H1 (cell line): ENCODE data around the gene SLC66A1. TPM values are rescaled to one million over a fixed set of nuclear protein-coding genes. Genes with fewer than 3 reads are reported as not detected.
A peak's percentile ranks its signal among the peaks of the same experiment; 100 is the strongest.
"Not testable (repeated sequence)": the region's sequence is repeated elsewhere in the genome, so short reads cannot be mapped to it uniquely, and the experiment has no call there.

ENCODE experiments used
- CTCF ChIA-PET: fragments of 300-600 bp; sonication (Branson Sonifier 250); formaldehyde crosslinking; loops from one replicate; lab custom pipeline; 2021; ENCODE audit not compliant: partially characterized antibody; lab: Charles Lee
- POLR2A ChIA-PET: fragments of 300-600 bp; sonication (Branson Sonifier 250); formaldehyde crosslinking; loops from one replicate; lab custom pipeline; 2021; ENCODE audit warnings: inconsistent platforms; ENCODE audit not compliant: partially characterized antibody; lab: Charles Lee
- DNase-seq, 2 experiments: peaks; one replicate each; pipeline versions ENCODE4 v3.0.0 to v3.0.0-alpha.2; 2010 to 2022; ENCODE audit warnings: low spot score in 2 of 2, low read depth in 1 of 2, mixed read lengths in 1 of 2
- FAIRE-seq: peaks from 2 replicates; lab custom pipeline; 2011; peaks lifted over from hg19 to GRCh38; lab: Jason Lieb, UNC
- H2AFZ ChIP-seq: 2 replicates; pipeline ENCODE4 v1.8.1; 2012; ENCODE audit warnings: low read length, inconsistent platforms
- H2AK5ac ChIP-seq: 2 replicates; pipeline ENCODE4 v1.6.1; 2013; ENCODE audit warnings: low read depth, low read length
- H2BK120ac ChIP-seq: replicated peaks from 2 replicates; pipeline ENCODE3; 2013; ENCODE audit warnings: low read depth, low read length, inconsistent platforms
- H2BK12ac ChIP-seq: 2 replicates; pipeline ENCODE4 v1.6.1; 2013; ENCODE audit warnings: low read depth, low read length
- H2BK15ac ChIP-seq: 2 replicates; pipeline ENCODE4 v1.6.1; 2013; ENCODE audit warnings: low read length
- H2BK20ac ChIP-seq: 2 replicates; pipeline ENCODE4 v1.6.1; 2013; ENCODE audit warnings: low read length
- H2BK5ac ChIP-seq: 2 replicates; pipeline ENCODE4 v1.6.1; 2013; ENCODE audit warnings: low read depth, low read length
- H3K14ac ChIP-seq: 2 replicates; pipeline ENCODE4 v1.6.1; 2013; ENCODE audit warnings: inconsistent platforms; ENCODE audit not compliant: insufficient read length
- H3K18ac ChIP-seq: 2 replicates; pipeline ENCODE4 v1.6.1; 2013; ENCODE audit warnings: low read length; ENCODE audit errors: extremely low read depth
- H3K23ac ChIP-seq: 2 replicates; pipeline ENCODE4 v1.6.1; 2013; ENCODE audit warnings: inconsistent platforms; ENCODE audit not compliant: insufficient read length
- H3K23me2 ChIP-seq: 2 replicates; pipeline ENCODE4 v1.6.1; 2013; ENCODE audit warnings: low read depth, low read length
- H3K27ac ChIP-seq: 2 replicates; pipeline ENCODE4 v1.6.1; 2011; ENCODE audit warnings: low read depth, low read length, inconsistent platforms
- H3K27me3 ChIP-seq, 4 experiments: replicated peaks in 1 of 4; 1 replicate in 1 of 4; 2 replicates in 3 of 4; pipeline versions ENCODE4 v1.6.1 to v1.8.1; 2011 to 2013; ENCODE audit warnings: low read length in 3 of 4, mild to moderate bottlenecking in 3 of 4, inconsistent platforms in 2 of 4, mixed read lengths in 2 of 4, moderate library complexity in 1 of 4; ENCODE audit not compliant: control insufficient read depth in 3 of 4, insufficient read depth in 3 of 4; ENCODE audit errors: extremely low read depth in 1 of 4
- H3K36me3 ChIP-seq, 4 experiments: 2 replicates each; pipeline versions ENCODE4 v1.6.1 to v1.8.1; 2011 to 2013; ENCODE audit warnings: mild to moderate bottlenecking in 4 of 4, low read length in 3 of 4, moderate library complexity in 2 of 4, control low read depth in 1 of 4, inconsistent platforms in 1 of 4; ENCODE audit not compliant: insufficient read depth in 4 of 4, control insufficient read depth in 2 of 4
- H3K4ac ChIP-seq: replicated peaks from 2 replicates; pipeline ENCODE3; 2013; ENCODE audit warnings: low read length, low read depth, mixed read lengths, inconsistent platforms; ENCODE audit not compliant: insufficient read length
- H3K4me1 ChIP-seq, 4 experiments: replicated peaks in 1 of 4; 1 replicate in 1 of 4; 2 replicates in 3 of 4; pipeline versions ENCODE4 v1.6.1 to v1.8.1; 2011 to 2013; ENCODE audit warnings: low read length in 3 of 4, inconsistent platforms in 2 of 4, mixed read lengths in 1 of 4; ENCODE audit not compliant: insufficient read depth in 4 of 4, control insufficient read depth in 3 of 4
- H3K4me2 ChIP-seq, 2 experiments: 2 replicates each; pipeline versions ENCODE4 v1.6.1 to v1.8.1; 2011 to 2013; ENCODE audit warnings: low read depth in 2 of 2, low read length in 2 of 2, control low read depth in 1 of 2, inconsistent platforms in 1 of 2, mild to moderate bottlenecking in 1 of 2; ENCODE audit not compliant: insufficient read depth in 1 of 2
- H3K4me3 ChIP-seq, 4 experiments: fragments of 200-600, 300-600 bp in 1 of 4; sonication (generic), shearing (Covaris generic), sonication (Bioruptor Twin) in 1 of 4; 2 replicates each; pipeline versions ENCODE4 v1.5.1 to v1.8.1; 2011 to 2016; ENCODE audit warnings: low read length in 4 of 4, low read depth in 3 of 4, control low read depth in 2 of 4, inconsistent platforms in 2 of 4, mild to moderate bottlenecking in 2 of 4, mixed read lengths in 1 of 4, moderate library complexity in 1 of 4; ENCODE audit not compliant: insufficient read depth in 2 of 4; ENCODE audit errors: extremely low read depth in 1 of 4
- H3K56ac ChIP-seq: replicated peaks from 2 replicates; pipeline ENCODE3; 2013; ENCODE audit warnings: low read depth, mild to moderate bottlenecking, mixed read lengths, low read length, inconsistent platforms; ENCODE audit not compliant: insufficient read length
- H3K79me1 ChIP-seq: 2 replicates; pipeline ENCODE4 v1.6.1; 2013; ENCODE audit warnings: low read depth, low read length, control low read depth
- H3K79me2 ChIP-seq, 2 experiments: 2 replicates each; pipeline versions ENCODE4 v1.6.1 to v1.8.1; 2012 to 2013; ENCODE audit warnings: low read length in 2 of 2, mild to moderate bottlenecking in 2 of 2, inconsistent platforms in 1 of 2; ENCODE audit not compliant: insufficient read depth in 2 of 2, control insufficient read depth in 1 of 2
- H3K9ac ChIP-seq, 4 experiments: replicated peaks in 1 of 4; 1 replicate in 1 of 4; 2 replicates in 3 of 4; pipeline versions ENCODE4 v1.6.1 to v1.8.1; 2011 to 2013; ENCODE audit warnings: low read depth in 3 of 4, low read length in 3 of 4, control low read depth in 2 of 4, mild to moderate bottlenecking in 2 of 4, moderate library complexity in 2 of 4, inconsistent platforms in 1 of 4; ENCODE audit errors: extremely low read depth in 1 of 4
- H3K9me3 ChIP-seq, 2 experiments: 2 replicates each; pipeline versions ENCODE4 v1.6.1 to v1.8.1; 2012 to 2013; ENCODE audit warnings: mild to moderate bottlenecking in 2 of 2, moderate library complexity in 2 of 2, control low read depth in 1 of 2, inconsistent platforms in 1 of 2, low read depth in 1 of 2, low read length in 1 of 2, mixed read lengths in 1 of 2; ENCODE audit not compliant: insufficient read depth in 2 of 2
- H4K20me1 ChIP-seq, 2 experiments: replicated peaks in 1 of 2; 2 replicates each; pipeline versions ENCODE3 to v1.8.1; 2011 to 2013; ENCODE audit warnings: inconsistent platforms in 2 of 2, low read length in 2 of 2, mild to moderate bottlenecking in 1 of 2; ENCODE audit not compliant: insufficient read depth in 2 of 2, control insufficient read depth in 1 of 2
- H4K5ac ChIP-seq: 2 replicates; pipeline ENCODE4 v1.6.1; 2013; ENCODE audit warnings: low read length, low read depth, mixed read lengths, inconsistent platforms; ENCODE audit not compliant: insufficient read length
- H4K8ac ChIP-seq: 2 replicates; pipeline ENCODE4 v1.8.0; 2013; ENCODE audit warnings: mild to moderate bottlenecking, moderate library complexity, low read length, inconsistent platforms; ENCODE audit not compliant: insufficient read depth; ENCODE audit errors: extremely low read depth
- H4K91ac ChIP-seq: replicated peaks from 2 replicates; pipeline ENCODE3; 2013; ENCODE audit warnings: low read length, mixed read lengths, inconsistent platforms; ENCODE audit not compliant: insufficient read length
- E2F6 ChIP-seq: IDR thresholded peaks from 2 replicates; pipeline ENCODE4 v1.6.1; 2012; ENCODE audit warnings: inconsistent platforms
- HDAC6 ChIP-seq: IDR thresholded peaks from one replicate; pipeline ENCODE4 v1.7.1; 2012; ENCODE audit warnings: low read depth, mild to moderate bottlenecking, inconsistent platforms, low read length, moderate library complexity
- POLR2A ChIP-seq, 2 experiments: IDR thresholded peaks; 1 replicate in 1 of 2; 2 replicates in 1 of 2; pipeline ENCODE4 v1.6.1; 2011; ENCODE audit warnings: low read depth in 2 of 2, low read length in 2 of 2, mild to moderate bottlenecking in 2 of 2; ENCODE audit errors: control extremely low read depth in 1 of 2
- RAD21 ChIP-seq, 2 experiments: IDR thresholded peaks in 1 of 2; conservative IDR thresholded peaks in 1 of 2; 2 replicates each; pipeline ENCODE4 v1.6.1; 2011; ENCODE audit warnings: low read depth in 2 of 2, low read length in 2 of 2, improper control_type of control experiment in 1 of 2, inconsistent platforms in 1 of 2, mild to moderate bottlenecking in 1 of 2, moderate library complexity in 1 of 2
- RBBP5 ChIP-seq: IDR thresholded peaks from 2 replicates; pipeline ENCODE4 v1.7.1; 2012; ENCODE audit warnings: low read depth, mild to moderate bottlenecking, inconsistent platforms, low read length, moderate library complexity, borderline replicate concordance
- RXRA ChIP-seq: IDR thresholded peaks from 2 replicates; pipeline ENCODE4 v1.6.1; 2011; ENCODE audit warnings: low read depth, mild to moderate bottlenecking, low read length, moderate library complexity; ENCODE audit not compliant: insufficient read depth
- SRF ChIP-seq: IDR thresholded peaks from 2 replicates; pipeline ENCODE4 v1.6.1; 2011; ENCODE audit warnings: mild to moderate bottlenecking, low read depth, low read length, moderate library complexity
- WGBS, 2 experiments: shearing (Covaris generic) in 1 of 2; methylation state at CpG; one replicate each; pipeline versions ENCODE4 v1.1.6 to v1.1.7; 2013 to 2015; ENCODE audit warnings: low lambda C conversion rate in 2 of 2, mixed read lengths in 2 of 2, inconsistent platforms in 1 of 2, low coverage in 1 of 2, missing lambda C conversion rate in 1 of 2; ENCODE audit not compliant: insufficient replicate concordance in 2 of 2, insufficient coverage in 1 of 2, insufficient read length in 1 of 2; ENCODE audit errors: extremely low coverage in 1 of 2, missing lambda C conversion rate in 1 of 2; 5-methylcytosine and 5-hydroxymethylcytosine counted together
- polyA plus RNA-seq, 7 experiments: library from polyadenylated mRNA; depleted of rRNA in 3 of 7; stranded (reverse) in 5 of 7; unstranded in 2 of 7; fragments of >200 nt in 5 of 7; fragments of 200-250 nt in 2 of 7; gene quantifications; 1 replicate in 5 of 7; 2 replicates in 1 of 7; 4 replicates in 1 of 7; pipeline versions ENCODE4 v1.2.1 to v1.2.3, GENCODE V29; 2011 to 2013; ENCODE audit warnings: missing spikeins in 2 of 7, mixed read lengths in 2 of 7
- total RNA-seq: library from RNA; stranded (reverse); fragmentation: NEBNext Ultra II Directional; extraction: Animal tissue kit (Norgen Biotek cat#: 25700); gene quantifications from 2 replicates; pipeline ENCODE4 v1.2.1, GENCODE V29; 2021

Gene SLC66A1
- total and polyA plus RNA-seq, 2 of the 8 experiments (the other 6 are each of a cell fraction or from before 2014, with no cell fraction given) = 16.8 to 27.9 TPM

- TF ChIP-seq E2F6 (no peak), POLR2A (IDR thresholded peaks at IDR 0.05; ENCODE audit: control extremely low read depth in 1 of 2, low read depth in 2 of 2, low read length in 2 of 2) (no peak), HDAC6 (no peak), RBBP5 (no peak), RXRA (no peak), SRF (no peak), RAD21 (IDR thresholded peaks at IDR 0.05 in 1 of 2, conservative IDR thresholded peaks at IDR 0.05 in 1 of 2; ENCODE audit: low read depth in 2 of 2, low read length in 2 of 2) (no peak)
Measured at GRCh38 chr1:19273106-19273843, 38.9 kb upstream of the SLC66A1 start (continued).

- H2BK15ac ChIP-seq, H2AFZ ChIP-seq, H3K23me2 ChIP-seq, CTCF ChIA-PET, H3K56ac ChIP-seq, FAIRE-seq, H3K4me3 ChIP-seq, H2BK5ac ChIP-seq, H2BK120ac ChIP-seq, H3K4me1 ChIP-seq, H3K79me2 ChIP-seq, H3K18ac ChIP-seq, H3K23ac ChIP-seq, DNase-seq, H2AK5ac ChIP-seq, H4K20me1 ChIP-seq, H2BK12ac ChIP-seq, H3K9ac ChIP-seq, H3K36me3 ChIP-seq, H2BK20ac ChIP-seq, H3K27me3 ChIP-seq, H4K5ac ChIP-seq, H4K91ac ChIP-seq, H3K27ac ChIP-seq, H3K9me3 ChIP-seq, H4K8ac ChIP-seq, H3K14ac ChIP-seq, H3K79me1 ChIP-seq, H3K4ac ChIP-seq: not testable (repeated sequence)
- peak overlapping the region in 1 of 2 experiments; percentile 48; a peak in 1 of 4 replicates for H3K4me2 ChIP-seq
- POLR2A ChIA-PET = interaction anchor here (1.8 to 1.9 kb wide), 2 partner anchors 14 to 22 kb away, joined by 4 to 5 read pairs; partner anchors contain the start of genes EMC1 and MRTO4
- 72% methylated on average over 22 of the region's 66 CpGs; no CpG with 5 or more reads in 1 of the 2 experiments for WGBS, 2 experiments
Measured at GRCh38 chr1:19273844-19274531, 38.1 kb upstream of the SLC66A1 start.
